Measurements from ENCODE around the gene LAMB1. TPM values are rescaled to one million over a fixed set of nuclear protein-coding genes. Genes with fewer than 3 reads are reported as not detected.
"Not testable (repeated sequence)": the region's sequence is repeated elsewhere in the genome, so short reads cannot be mapped to it uniquely, and the experiment has no call there.

The LAMB1 gene
- total RNA-seq = not detected in 2 replicates

- intact Hi-C loops (cut with micrococcal nuclease) = no loop called here
Observed at GRCh38 chr7:108002726-108003598, at the start of gene LAMB1. Gene LAMB1, minus strand, starts transcription at chr7:108003161. Its CDS starts 276 bp downstream, at chr7:108002885.

GRCh38 chr7:108051454-108051853, 48.5 kb upstream of the LAMB1 start:
- intact Hi-C loops (cut with micrococcal nuclease) = no loop called here

GRCh38 chr7:108049962-108050361, 47.0 kb upstream of the LAMB1 start:
- intact Hi-C loops (cut with micrococcal nuclease) = no loop called here

GRCh38 chr7:108048422-108048821, 45.5 kb upstream of the LAMB1 start:
- intact Hi-C loops (cut with micrococcal nuclease) = no loop called here

- intact Hi-C loops (cut with micrococcal nuclease) = no loop called here
Observed at GRCh38 chr7:108046952-108047506, 44.1 kb upstream of the LAMB1 start.

GRCh38 chr7:108045669-108046068, 42.7 kb upstream of the LAMB1 start:
- intact Hi-C loops (cut with micrococcal nuclease) = no loop called here

GRCh38 chr7:108045154-108045553, 42.2 kb upstream of the LAMB1 start:
- intact Hi-C loops (cut with micrococcal nuclease) = no loop called here

- intact Hi-C loops (cut with micrococcal nuclease) = no loop called here
Observed at GRCh38 chr7:108044345-108044744, 41.4 kb upstream of the LAMB1 start.

GRCh38 chr7:108038986-108039385, 36.0 kb upstream of the LAMB1 start:
- intact Hi-C loops (cut with micrococcal nuclease) = no loop called here

GRCh38 chr7:108037741-108038140, 34.8 kb upstream of the LAMB1 start:
- intact Hi-C loops (cut with micrococcal nuclease) = no loop called here

- intact Hi-C loops (cut with micrococcal nuclease) = no loop called here
Observed at GRCh38 chr7:108037140-108037539, 34.2 kb upstream of the LAMB1 start.

- intact Hi-C loops (cut with micrococcal nuclease) = no loop called here
Observed at GRCh38 chr7:108034586-108034985, 31.6 kb upstream of the LAMB1 start.

GRCh38 chr7:108033776-108034497, 31.0 kb upstream of the LAMB1 start:
- intact Hi-C loops (cut with micrococcal nuclease) = no loop called here

- intact Hi-C loops (cut with micrococcal nuclease) = not testable (repeated sequence)
Observed at GRCh38 chr7:108033309-108033708, 30.3 kb upstream of the LAMB1 start.

- intact Hi-C loops (cut with micrococcal nuclease) = no loop called here
Observed at GRCh38 chr7:108030516-108030915, 27.6 kb upstream of the LAMB1 start.

- intact Hi-C loops (cut with micrococcal nuclease) = no loop called here
Observed at GRCh38 chr7:108029034-108029433, 26.1 kb upstream of the LAMB1 start.

- intact Hi-C loops (cut with micrococcal nuclease) = no loop called here
Observed at GRCh38 chr7:108028111-108028510, 25.1 kb upstream of the LAMB1 start.

- intact Hi-C loops (cut with micrococcal nuclease) = no loop called here
Observed at GRCh38 chr7:108027239-108027638, 24.3 kb upstream of the LAMB1 start.

GRCh38 chr7:108026647-108027046, 23.7 kb upstream of the LAMB1 start:
- intact Hi-C loops (cut with micrococcal nuclease) = no loop called here

- intact Hi-C loops (cut with micrococcal nuclease) = no loop called here
Observed at GRCh38 chr7:108026116-108026515, 23.2 kb upstream of the LAMB1 start.

- intact Hi-C loops (cut with micrococcal nuclease) = no loop called here
Observed at GRCh38 chr7:108024538-108024937, 21.6 kb upstream of the LAMB1 start.

- intact Hi-C loops (cut with micrococcal nuclease) = no loop called here
Observed at GRCh38 chr7:108020585-108020984, 17.6 kb upstream of the LAMB1 start.

All from T-helper 2 cell treated with Interferon-gamma antibody and Interleukin-4, amounts not matched to agents 100 ng/mL and 5 ng/mL, for 36 hours (primary cell).